Activated T-cell treated with anti-CD3 and anti-CD28 coated beads for 48 hours (primary cell): Measurements from ENCODE around the gene TOB1.

Source experiments
- DNase-seq: peaks from one replicate; pipeline ENCODE4 v3.0.0-alpha.2; 2020; ENCODE audit warnings: low read depth

TOB1 gene, protein sequence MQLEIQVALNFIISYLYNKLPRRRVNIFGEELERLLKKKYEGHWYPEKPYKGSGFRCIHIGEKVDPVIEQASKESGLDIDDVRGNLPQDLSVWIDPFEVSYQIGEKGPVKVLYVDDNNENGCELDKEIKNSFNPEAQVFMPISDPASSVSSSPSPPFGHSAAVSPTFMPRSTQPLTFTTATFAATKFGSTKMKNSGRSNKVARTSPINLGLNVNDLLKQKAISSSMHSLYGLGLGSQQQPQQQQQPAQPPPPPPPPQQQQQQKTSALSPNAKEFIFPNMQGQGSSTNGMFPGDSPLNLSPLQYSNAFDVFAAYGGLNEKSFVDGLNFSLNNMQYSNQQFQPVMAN

DNA sequence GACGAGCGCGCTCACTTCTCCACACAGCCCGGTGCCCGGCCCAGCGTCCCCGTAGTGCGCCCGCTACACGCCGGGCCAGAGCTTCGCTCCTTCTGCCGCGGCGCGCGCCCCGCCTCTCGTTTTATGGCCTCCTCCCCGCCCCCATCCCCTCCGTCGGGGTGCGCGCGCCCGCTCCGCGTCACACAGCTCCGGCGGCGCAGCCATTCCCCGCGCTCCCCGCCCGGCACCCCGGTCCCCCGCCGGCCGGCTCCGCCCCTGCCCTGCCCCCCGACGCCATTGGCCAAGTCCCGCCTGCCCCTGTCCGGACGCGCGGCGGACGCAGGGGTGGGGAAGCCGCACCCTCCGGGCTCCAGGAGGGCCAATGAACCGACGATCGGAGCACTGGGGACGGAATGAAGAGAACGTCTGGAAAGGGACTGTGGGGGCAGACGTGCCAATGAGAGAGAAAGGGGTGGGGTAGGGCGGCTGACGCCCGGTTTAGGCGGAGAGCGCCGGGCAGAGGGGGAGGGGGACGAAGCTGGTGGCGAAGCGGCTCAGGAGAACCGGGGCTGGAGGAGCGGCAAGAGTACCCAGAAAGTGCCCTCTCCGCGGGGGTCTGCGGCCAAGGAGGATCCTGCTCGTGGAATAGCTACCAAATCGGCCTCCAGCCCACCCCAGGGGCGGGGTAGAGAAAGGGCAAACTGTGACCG lies at the start of gene TOB1:
Gene TOB1, minus strand, starts transcription at position 94 of the 689 bp plus-strand sequence. CDS start 2,337 bp downstream, outside the sequence.
- DNase-seq, result peak; percentile 98

DNA sequence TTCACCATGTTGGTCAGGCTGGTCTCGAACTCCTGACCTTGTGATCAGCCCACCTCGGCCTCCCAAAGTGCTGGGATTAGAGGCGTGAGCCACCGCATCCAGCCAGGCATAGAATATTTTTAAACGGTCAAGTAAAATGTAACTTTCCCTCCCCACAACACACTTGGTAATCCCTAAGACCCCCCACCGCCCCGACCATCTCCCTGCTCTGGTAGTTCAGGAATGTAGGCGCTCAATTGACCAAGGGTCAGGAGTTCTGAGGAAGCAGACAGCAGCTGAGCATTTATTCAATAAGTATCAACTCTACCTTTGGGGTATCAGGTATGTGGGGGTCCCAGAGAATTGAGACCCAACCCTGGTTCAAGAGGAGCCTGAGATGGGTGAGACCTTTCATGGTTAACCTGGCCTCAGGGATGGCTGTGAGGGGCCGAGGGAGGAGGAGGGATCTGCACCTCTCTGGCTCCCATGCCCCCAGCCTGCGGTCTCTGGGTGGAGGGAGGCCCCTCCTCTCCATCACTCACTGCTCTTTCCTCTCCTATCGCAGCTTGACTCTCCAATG lies 48.4 kb upstream of the TOB1 start:
- DNase-seq, result no peak

DNA sequence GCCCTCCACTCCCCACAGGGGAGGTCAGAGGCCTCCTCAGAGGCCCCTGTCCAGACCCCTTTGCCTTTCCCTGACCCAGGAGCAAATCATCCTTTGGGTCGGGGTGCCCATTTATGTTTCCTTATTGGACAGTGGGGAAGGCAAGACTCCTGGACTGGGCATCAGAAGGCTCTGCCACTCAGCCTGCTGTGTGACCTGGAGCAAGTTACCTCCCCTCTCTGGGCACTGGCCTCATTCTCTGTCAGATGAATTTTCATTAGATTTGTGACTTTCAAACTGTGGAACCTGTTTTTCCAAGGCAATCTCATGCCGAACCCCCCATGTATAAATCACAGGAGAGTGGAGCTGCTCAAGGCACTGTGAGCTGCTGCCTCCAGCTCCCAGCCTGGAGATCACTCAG lies 47.0 kb upstream of the TOB1 start:
- DNase-seq, result no peak

DNA sequence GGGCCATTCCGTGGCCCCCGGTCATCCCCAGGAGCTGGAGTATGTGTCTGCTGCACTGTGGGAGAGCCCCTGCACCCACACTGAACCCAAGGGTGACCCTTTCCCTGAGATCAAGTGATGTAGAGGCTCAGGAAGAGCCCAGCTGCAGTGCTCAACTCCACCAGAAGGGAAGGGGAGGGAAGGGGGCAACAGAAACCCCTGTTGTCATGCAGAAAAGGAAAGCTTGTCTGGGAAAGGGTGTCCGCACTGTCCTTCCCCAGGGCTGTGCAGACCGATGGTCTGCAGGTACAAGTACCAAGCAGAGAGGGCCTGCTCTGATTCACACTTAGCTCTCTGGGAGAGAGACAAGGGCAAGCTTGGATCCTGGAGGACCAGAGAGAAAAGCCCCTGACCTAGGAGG lies 45.7 kb upstream of the TOB1 start:
- no peak for DNase-seq

DNA sequence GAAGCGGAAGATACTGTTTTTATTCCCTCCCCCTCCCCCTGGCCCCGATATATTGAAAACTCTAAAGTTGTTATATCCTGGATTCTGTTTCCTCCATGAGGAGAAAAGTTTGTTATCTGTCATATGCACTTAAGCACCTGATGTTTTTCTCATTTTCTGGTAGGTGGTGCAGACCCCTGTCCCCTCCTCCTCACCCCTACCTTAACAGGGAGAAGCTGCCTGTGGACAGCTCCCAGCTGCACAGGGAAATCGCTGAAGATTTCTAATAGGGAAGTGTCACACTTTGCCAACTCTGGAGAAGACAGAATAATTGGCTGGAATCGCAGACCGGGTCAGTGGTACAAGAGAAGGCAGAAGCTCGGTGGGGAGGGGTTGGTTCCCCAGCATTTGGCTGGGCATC lies 45.3 kb upstream of the TOB1 start:
- DNase-seq, result no peak

DNA sequence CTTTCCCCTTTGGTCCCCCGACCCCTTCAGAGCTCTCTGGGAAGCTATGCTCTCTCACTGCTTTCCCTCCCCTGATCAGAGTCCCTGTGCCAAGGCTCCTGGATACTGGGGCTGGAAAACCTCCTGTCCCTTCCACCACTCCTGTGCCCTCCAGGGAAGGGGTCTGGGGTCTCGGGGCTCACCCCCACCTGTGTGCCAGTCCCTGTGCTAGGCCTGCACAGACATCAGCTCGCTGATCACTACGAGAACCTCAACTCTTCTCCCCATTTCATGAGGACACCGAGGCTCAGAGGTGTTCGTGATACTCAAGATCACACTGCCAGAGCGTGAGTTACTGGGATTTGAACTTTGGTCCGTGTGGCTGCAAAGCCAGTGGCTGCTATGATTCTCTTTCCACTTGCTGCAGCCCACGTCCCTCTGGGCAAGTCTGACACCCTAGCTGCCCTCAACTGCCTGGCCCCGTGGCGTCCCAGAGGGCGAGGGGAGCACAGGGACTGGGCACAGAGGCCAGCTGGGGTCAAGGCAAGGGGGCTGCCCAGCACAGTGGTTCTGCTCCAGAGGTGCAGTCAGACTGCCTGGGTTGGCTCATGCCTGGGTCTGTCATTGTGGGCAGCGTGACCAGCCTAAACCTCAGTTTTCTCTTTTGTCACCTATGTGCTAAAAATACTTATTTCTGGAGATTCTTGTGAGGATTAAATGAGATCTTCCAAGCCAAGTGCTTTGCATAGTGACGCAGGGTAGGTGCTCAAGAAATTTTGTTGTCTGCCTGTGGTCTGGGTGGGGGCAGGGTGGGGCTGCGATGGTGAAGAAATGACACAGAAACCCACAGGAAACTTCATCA lies 43.8 kb upstream of the TOB1 start:
- DNase-seq, result peak; percentile 74

DNA sequence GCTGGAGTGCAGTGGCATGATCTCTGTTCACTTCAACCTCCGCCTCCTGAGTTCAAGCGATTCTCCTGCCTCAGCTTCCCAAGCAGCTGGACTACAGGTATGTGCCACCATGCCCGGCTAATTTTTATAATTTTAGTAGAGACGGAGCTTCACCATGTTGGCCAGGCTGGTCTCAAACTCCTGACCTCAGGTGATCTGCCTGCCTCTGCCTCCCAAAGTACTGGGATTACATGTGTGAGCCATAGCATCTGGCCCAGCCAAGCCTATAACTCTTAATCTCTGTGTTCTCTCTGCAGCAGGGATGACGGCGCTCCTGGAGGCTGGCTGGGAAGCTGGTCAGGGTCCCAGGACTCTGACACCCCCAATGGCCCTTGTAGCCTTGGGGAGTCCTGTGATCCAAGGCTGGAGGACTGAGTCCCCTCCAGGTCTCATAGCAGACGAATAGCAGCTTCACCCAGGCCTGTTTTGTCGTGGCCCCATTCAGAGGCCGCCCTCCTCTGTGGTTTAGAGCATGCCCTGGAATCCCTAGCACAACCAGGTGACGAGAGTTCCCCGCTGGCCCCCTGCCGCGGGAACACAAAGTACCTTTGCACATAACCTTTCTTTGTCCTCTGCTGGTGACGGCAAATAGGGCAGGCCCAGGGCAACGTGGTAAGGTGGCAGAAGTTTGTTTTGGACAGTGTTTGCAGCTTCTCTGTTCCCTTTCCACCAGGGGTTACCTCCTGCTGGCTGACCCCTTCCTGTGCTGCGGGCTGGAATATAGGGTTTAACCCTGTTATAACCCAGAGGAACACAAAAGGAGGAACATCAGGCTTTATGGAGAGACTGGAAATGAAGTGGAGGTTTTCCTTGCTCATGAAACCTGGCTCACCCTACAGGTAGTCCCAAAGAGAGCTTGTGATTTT lies 43.0 kb upstream of the TOB1 start:
- no peak for DNase-seq

DNA sequence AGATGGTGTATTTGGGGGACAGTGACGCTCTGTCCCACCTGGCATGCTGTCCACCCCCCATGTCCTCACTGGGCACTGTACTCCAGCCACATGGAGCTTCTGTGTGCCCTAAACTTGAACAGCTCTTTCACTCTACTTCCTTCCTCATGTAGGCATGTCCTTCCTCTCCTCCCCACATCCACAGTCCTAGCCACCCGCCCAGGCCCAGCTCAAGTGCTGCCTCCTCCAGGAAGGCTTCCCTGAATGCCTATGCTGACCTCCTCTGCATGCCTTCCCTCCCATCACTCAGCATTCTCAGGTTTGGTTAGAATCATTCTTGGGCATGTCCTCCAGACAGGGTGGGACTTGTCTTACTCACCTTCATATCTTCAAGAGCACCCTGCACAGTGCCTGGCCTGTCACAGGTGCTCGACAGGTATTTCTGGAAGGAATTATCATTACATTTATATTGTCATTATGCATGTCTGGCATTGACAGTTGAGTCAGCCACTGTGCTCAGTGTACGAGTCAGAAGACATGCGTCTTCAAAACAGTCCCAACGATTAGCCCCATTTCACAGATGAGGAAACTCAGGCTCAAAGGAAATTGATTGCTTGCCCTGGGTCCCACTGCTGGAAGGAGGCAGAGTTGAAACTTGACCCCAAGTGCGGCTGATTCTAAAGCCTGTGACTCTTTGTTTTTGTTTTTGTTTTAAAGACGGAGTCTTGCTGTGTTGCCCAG lies 42.1 kb upstream of the TOB1 start:
- no peak for DNase-seq

DNA sequence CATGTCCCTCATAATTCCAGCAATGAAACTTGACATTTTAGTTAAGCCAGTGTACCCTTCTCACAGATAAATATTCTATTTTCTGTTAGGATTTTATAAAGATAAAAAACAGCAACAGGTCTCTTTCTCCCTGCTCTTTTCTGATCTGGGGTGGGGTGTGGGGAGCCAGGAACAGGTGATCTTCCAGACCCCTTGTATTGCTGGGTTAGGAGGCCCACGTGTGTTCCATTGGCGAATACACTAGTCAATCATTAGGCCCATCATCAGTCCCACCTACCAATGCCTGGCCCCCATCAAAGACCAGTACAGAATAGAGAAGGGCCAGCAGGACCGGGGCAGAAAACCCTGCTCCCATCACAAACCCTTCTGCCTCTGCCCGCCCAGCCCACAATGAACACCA lies 40.3 kb upstream of the TOB1 start:
- DNase-seq, result no peak

DNA sequence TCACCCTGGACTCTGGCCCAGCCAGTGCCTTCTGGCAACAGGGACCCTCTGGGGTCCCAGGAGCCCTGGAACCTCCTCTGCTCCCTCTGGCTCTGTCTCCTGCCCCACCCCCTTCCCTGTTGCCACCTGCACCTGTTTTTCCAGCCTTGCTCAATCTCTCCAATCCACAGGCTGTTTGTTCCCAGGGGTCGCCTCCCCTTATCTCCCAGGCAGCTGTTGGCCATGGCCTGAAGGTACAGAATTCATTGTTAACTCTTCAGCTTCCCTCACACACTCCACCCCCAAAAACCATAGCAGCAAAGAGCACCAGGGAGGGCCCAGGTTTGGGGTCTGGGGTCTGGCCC lies 39.3 kb upstream of the TOB1 start:
- no peak for DNase-seq

DNA sequence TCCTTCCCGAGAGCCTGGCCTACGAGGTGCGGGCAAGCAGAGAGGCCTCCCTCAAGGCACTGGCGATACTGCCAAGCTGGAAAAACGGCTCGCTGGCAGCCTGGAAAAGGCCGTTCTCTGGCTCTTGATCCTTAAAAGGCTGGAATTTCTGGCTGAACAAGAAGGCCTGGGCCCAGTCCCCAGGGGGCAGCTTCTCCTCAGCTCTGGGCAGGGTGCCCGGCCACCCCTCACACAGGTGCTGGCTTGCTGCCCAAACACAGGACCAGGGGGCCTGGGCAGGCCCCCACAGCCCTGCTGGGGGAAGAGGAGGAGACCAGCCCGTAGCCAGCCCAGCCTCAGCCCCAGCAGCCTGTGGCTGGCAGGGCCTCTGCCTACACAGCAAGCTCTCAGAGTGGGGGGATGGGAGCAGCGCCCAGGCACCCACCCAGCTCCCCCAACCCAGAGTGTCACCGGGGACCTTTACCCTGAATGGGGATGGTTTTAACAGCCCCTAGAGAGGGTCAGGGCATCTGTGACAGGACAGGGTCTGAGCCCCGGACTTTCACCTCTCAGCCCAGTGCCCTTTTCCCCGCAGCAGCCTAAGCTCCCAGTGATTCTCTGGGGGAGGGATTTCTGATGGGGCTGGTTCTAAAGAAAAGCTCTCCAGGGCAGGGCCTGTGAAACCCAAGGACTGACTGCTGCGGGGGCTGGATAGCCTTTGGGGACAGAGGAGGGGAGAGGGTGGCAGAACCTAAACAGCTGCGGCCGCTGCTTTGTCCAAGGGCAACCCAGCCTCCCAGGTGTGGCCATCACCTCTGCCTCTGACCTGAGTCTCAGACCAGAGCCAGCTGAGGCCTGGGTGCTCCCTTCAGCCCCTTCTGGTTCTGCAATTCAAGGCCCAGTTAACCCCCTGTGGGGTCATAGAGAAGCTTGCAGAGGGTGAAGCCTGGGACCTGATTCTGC lies 38.6 kb upstream of the TOB1 start:
- no peak for DNase-seq

DNA sequence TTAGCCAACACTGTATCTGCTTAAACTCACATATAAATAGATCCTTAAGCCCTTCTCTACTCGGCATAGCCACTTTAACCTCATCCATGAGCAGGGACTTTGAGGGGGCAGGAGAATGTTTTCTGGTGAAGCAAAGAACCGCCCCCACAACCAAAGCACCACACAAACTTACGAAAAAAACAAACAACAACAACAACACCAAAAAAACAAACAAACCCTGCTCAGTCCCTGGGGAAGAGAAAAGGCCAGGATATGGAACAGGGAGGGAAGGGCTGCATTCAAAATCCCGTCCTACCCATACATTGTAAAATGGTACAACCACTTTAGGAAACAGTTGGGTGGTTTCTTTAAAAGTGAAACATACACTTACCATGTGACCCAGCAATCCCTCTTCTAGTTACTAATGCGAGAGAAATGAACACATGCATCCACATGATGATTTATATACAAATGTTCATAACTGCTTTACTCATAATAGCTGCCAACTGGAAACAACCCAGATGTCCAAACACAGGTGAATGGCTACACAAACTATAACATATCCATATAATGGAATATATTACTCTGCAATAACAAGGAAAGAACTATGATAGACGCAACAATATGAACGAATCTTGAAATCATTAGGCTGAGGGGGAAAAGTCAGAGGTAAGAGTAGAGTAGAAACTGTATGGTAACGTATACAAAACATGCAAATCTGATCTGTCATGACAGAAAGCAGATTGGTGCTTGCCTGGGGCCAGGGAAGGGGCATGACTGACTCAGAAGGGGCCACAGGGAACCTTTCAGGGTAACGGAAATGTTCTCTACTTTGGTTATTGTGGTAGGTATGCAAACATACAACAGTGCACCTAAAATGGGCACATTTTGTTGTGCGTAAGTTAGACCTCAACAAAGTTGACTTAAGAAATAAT lies 37.7 kb upstream of the TOB1 start:
- no peak for DNase-seq

DNA sequence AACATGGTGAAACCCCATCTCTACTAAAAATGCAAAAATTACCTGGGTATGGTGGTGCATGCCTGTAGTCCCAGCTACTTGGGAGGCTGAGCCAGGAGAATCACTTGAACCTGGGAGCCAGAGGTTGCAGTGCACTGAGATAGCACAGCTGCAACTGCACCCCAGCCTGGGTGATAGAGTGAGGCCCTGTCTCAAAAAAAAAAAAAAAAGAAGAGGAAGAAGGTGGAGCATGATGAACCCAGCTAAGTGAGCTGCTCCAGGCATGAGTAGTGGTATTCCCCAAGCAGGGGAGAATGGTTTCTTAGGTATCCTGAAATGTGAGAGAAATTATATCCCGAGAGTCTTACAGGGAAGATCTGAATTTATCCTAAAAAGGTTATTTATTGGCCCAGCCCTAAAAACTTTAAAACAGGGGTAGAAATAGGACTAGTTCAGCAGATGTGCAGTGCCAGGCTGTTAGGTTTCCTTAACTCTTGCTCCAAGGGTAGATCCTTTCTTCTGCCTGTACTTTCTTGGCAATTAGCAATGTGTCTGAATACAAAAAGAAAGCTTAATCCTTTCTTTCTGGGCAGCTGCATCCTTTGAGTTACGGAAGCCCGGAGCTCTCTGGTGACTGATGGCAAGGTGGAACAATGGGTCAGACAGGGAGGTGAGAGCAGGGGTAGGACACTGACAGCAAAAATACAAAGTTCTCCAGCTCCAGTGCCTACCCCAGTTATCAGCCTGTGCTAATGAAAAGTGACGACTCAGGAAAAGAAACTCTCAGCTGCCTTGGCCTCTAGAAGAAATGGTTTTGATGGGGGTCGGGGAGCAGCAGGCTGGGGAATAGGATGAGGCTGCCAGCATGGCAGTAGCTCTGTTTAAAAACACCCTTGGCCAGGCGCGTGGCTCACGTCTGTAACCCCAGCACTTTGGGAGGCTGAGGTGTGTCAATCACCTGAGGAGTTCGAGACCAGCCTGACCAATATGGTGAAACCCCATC lies 36.5 kb upstream of the TOB1 start:
- no peak for DNase-seq

DNA sequence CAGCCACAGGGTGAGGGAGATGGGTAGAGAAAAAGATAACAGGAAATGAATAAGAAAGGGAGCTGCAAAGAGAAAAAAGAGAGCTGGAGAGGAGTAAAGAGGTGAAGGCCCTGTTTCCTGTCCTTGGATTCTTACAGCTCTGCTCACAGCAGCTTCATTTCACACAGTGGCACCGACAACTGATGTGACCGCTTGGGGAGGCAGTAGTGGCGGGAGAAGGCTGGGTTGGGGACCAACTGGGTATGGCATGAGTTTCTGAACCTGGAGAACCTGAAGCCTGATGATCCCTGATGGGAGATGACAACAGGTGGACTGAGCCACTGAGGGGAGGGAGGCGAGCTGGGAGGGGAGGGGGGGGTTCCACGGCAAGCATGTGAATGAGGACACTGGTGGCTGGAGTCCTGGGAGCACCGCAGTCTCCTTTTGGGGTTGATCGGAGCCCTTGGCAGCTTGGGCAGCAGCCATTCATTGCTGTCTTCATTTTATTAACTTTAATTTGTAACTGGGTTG lies 34.3 kb upstream of the TOB1 start:
- DNase-seq, result no peak

DNA sequence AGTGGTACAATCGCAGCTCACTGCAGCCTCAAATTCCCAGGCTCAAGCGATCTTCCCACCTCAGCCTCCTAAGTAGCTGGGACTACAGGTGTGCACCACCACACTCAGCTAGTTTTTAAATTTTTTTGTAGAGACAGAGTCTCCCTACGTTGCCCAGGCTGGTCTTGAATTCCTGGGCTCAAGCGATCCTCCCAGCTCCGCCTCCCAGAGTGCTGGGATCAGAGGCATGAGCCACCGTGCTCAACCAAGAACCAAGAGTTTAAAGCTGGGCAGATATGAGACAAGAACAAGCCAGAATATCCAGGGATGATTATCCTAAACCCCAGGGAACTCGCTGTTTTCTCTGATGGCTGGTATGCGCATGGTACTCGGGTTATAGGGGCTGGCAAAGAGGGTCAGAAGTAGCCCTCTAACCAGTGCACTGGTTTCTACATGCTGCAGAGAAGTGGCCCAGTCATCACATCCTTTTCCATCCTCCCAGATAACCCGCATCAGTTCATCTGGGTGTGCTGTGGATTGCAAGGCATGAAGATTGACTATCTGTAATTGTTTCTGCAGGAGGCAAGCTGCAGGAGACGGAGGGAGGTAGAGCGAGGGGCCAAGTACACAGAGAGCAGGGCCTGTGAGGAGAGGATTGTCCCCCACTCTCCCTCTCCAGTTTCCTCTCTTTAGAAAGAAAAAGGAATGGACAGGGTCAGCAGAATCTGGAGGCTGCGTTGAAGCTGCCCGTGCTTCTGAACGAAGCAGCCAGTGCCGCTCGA lies 33.6 kb upstream of the TOB1 start:
- DNase-seq, result no peak

DNA sequence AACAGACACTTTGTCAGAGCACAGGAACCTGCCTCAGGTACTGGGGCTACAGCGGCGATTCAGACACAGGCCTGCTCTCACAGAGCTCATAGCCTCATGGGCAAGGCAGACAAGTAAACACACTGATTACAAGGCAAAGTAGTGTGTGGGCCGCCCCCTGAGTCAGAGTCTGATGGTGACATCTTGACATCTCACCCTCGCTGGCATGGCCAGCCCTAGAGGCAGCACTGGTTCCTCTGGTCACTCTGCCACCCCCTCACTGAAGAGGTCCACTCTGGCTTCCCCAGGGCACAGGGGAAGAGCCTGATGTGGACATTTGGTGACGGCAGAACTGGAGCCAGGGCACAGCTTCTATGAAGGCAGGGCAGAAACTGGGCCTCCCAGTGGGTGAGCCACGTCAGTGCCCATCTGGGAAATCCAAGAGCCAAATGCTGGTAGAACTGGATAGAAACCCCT lies 32.9 kb upstream of the TOB1 start:
- DNase-seq, result no peak
